HepG2 (cell line): Measurements from ENCODE around the gene ACTRT2. TPM values are rescaled to one million over a fixed set of nuclear protein-coding genes. Genes with fewer than 3 reads are reported as not detected.

Experiments used
- BCL3 ChIP-seq: sonication (generic); formaldehyde crosslinking; IDR thresholded peaks from 2 replicates; pipeline ENCODE4 v1.5.1; 2020; ENCODE audit warnings: mild to moderate bottlenecking, missing genetic modification reagents, moderate library complexity
- CTCF ChIP-seq: sonication (generic); formaldehyde crosslinking; IDR thresholded peaks from 2 replicates; pipeline ENCODE4 v1.5.0; 2020; ENCODE audit warnings: mild to moderate bottlenecking, missing genetic modification reagents, moderate library complexity
- FOSL2 ChIP-seq: sonication (generic); formaldehyde crosslinking; IDR thresholded peaks from 2 replicates; pipeline ENCODE4 v1.4.0; 2020; ENCODE audit warnings: missing genetic modification reagents
- HMGXB4 ChIP-seq, 2 experiments: sonication (generic) in 1 of 2; formaldehyde crosslinking in 1 of 2; IDR thresholded peaks; 2 replicates each; pipeline versions ENCODE4 v1.4.0 to v1.6.1; 2018 to 2020; ENCODE audit warnings: missing genetic modification reagents in 2 of 2, borderline replicate concordance in 1 of 2, low read depth in 1 of 2, mild to moderate bottlenecking in 1 of 2, missing biosample characterization in 1 of 2
- HOMEZ ChIP-seq: IDR thresholded peaks from 2 replicates; pipeline ENCODE4 v1.6.1; 2016; ENCODE audit warnings: low read depth
- IKZF5 ChIP-seq: IDR thresholded peaks from 2 replicates; pipeline ENCODE4 v1.6.1; 2018; ENCODE audit warnings: missing genetic modification reagents, mild to moderate bottlenecking, missing compliant biosample characterization
- KDM3A ChIP-seq: IDR thresholded peaks from 2 replicates; pipeline ENCODE4 v1.6.1; 2018; ENCODE audit warnings: low read depth, missing compliant biosample characterization
- NONO ChIP-seq, 2 experiments: fragments of 450-650 bp in 1 of 2; sonication (generic) in 1 of 2; formaldehyde crosslinking in 1 of 2; IDR thresholded peaks in 1 of 2; conservative IDR thresholded peaks in 1 of 2; 2 replicates each; pipeline versions ENCODE4 v1.6.1 to v1.8.0; 2017 to 2022; ENCODE audit warnings: mild to moderate bottlenecking in 1 of 2, missing genetic modification reagents in 1 of 2, moderate library complexity in 1 of 2
- NR2F6 ChIP-seq, 2 experiments: IDR thresholded peaks; 2 replicates each; pipeline ENCODE4 v1.6.1; 2016; ENCODE audit warnings: antibody characterized with exemption in 1 of 2, mild to moderate bottlenecking in 1 of 2
- PITX1 ChIP-seq: sonication (generic); formaldehyde crosslinking; IDR thresholded peaks from 2 replicates; pipeline ENCODE4 v1.5.1; 2020; ENCODE audit warnings: mild to moderate bottlenecking, missing genetic modification reagents
- RFXAP ChIP-seq: sonication (generic); formaldehyde crosslinking; IDR thresholded peaks from 2 replicates; pipeline ENCODE4 v1.4.0; 2020; ENCODE audit warnings: missing genetic modification reagents, borderline replicate concordance
- SIN3A ChIP-seq: IDR thresholded peaks from 2 replicates; pipeline ENCODE4 v1.6.1; 2011; ENCODE audit warnings: low read depth, mild to moderate bottlenecking, control low read depth, low read length, borderline replicate concordance
- ZFX ChIP-seq: sonication (generic); formaldehyde crosslinking; IDR thresholded peaks from 2 replicates; pipeline ENCODE4 v1.4.0; 2020; ENCODE audit warnings: mild to moderate bottlenecking, low read depth, missing genetic modification reagents, moderate library complexity
- ZNF136 ChIP-seq: sonication (generic); formaldehyde crosslinking; IDR thresholded peaks from 2 replicates; pipeline ENCODE4 v1.8.1; 2022; ENCODE audit warnings: low read depth, mild to moderate bottlenecking, moderate library complexity, missing genetic modification reagents
- ZNF205 ChIP-seq: IDR thresholded peaks from 2 replicates; pipeline ENCODE4 v1.6.1; 2018; ENCODE audit warnings: missing biosample characterization, missing genetic modification reagents
- ZNF607 ChIP-seq: sonication (generic); formaldehyde crosslinking; IDR thresholded peaks from 2 replicates; pipeline ENCODE4 v1.5.1; 2020; ENCODE audit warnings: missing genetic modification reagents, mild to moderate bottlenecking, borderline replicate concordance
- ZNF724P ChIP-seq: sonication (generic); formaldehyde crosslinking; IDR thresholded peaks from 2 replicates; pipeline ENCODE4 v1.8.0; 2022; ENCODE audit warnings: missing genetic modification reagents, borderline replicate concordance
- polyA plus RNA-seq, 8 experiments: library from polyadenylated mRNA; depleted of rRNA in 3 of 8; stranded (reverse) in 7 of 8; unstranded in 1 of 8; fragments of >200 nt; fragmentation: Illumina TruSeq in 4 of 8; extraction: Trizol in 4 of 8; gene quantifications; 2 replicates each; pipeline versions ENCODE4 v1.2.1 to v1.2.3, GENCODE V29; 2011 to 2016; ENCODE audit warnings: low read depth in 4 of 8, missing spikeins in 1 of 8, mixed read lengths in 1 of 8; ENCODE audit not compliant: insufficient read depth in 1 of 8
- total RNA-seq, 5 experiments: library from RNA; depleted of rRNA; stranded (reverse); fragments of >200 nt; fragmentation: Illumina TruSeq; extraction: Trizol; gene quantifications; 2 replicates each; pipeline ENCODE4 v1.2.3, GENCODE V29; 2016; ENCODE audit warnings: low read depth in 1 of 5

Gene ACTRT2
- total and polyA plus RNA-seq, 2 of the 13 experiments (the other 11 are each of a cell fraction or from before 2014, with no cell fraction given) = not detected

- TF ChIP-seq ZNF724P (CRISPR knock-in tag) (0 out of 2 replicates have a peak, but pooled peaks have one; percentile 22), HMGXB4 (CRISPR knock-in tag; IDR thresholded peaks at IDR 0.05; ENCODE audit: borderline replicate concordance in 1 of 2, low read depth in 1 of 2) (peak in 1 of 2 experiments; percentile 56; a peak in 1 of 4 replicates), RFXAP (CRISPR knock-in tag) (0 out of 2 replicates have a peak, but pooled peaks have one; percentile 26), NR2F6 (IDR thresholded peaks at IDR 0.05) (no peak), NR2F6 (CRISPR knock-in tag; IDR thresholded peaks at IDR 0.05) (peak; percentile 59; the same call in 1 of the 2 replicates), BCL3 (CRISPR knock-in tag) (peak; percentile 71), KDM3A (CRISPR knock-in tag) (0 out of 2 replicates have a peak, but pooled peaks have one; percentile 30), HOMEZ (CRISPR knock-in tag) (0 out of 2 replicates have a peak, but pooled peaks have one; percentile 18), FOSL2 (CRISPR knock-in tag) (0 out of 2 replicates have a peak, but pooled peaks have one; percentile 12), ZNF136 (CRISPR knock-in tag) (peak; percentile 77; the same call in 1 of the 2 replicates), ZNF205 (CRISPR knock-in tag) (0 out of 2 replicates have a peak, but pooled peaks have one; percentile 34), SIN3A (no peak), NONO (IDR thresholded peaks at IDR 0.05) (no peak), NONO (CRISPR knock-in tag; conservative IDR thresholded peaks at IDR 0.05) (peak; percentile 67), ZFX (CRISPR knock-in tag) (peak; percentile 65), PITX1 (CRISPR knock-in tag) (0 out of 2 replicates have a peak, but pooled peaks have one; percentile 33), ZNF607 (CRISPR knock-in tag) (0 out of 2 replicates have a peak, but pooled peaks have one; percentile 67), IKZF5 (CRISPR knock-in tag) (peak; percentile 59; the same call in 1 of the 2 replicates), CTCF (peak; percentile 98)
These were observed 45.0 kb downstream of the ACTRT2 start (continued) for GRCh38 chr1:3066250-3066711.
